ENCODE measurements around the gene CFLAR.

DNA sequence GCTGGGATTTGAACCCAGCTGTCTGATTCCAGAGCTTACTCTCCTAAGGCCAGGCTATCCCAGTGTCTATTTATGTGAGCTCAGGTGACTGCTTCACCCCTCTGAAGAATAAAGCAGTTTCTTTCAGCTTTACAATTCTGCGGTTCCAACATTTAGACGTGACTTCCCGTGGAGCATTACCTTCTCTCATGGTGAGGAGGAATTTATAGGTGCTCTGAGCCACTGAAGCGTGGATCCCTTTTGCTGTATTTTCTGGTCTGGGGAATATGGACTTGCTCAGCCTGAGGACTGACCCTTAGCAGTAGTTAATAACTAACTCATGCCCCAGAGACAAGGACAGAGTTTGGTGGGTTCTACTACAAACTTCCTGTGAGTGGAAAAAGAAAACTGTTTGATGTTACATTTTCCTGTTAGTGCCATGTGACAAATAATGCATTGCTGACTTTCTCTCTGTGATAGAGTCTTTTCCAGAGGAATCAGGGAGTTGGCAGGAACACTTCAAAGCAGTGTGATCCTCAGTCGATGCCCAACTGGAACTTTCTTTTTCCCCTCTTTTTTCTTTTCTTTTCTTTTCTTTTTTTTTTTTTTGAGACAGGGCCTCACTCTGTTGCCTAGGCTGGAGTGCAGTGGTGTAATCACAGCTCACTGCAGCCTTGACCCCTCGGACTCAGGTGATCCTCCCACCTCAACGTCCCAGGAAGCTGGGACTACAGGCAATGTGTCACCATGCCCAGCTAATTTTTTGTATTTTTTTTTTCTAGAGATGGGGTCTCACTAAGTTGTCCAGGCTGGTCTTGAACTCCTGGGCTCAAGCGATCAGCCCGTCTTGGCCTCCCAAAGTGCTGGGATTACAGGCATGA is 88.9 kb downstream of the CFLAR start:
- TF ChIP-seq CTCF (IDR thresholded peaks at IDR 0.05), result no peak
- no peak for TF ChIP-seq POLR2A (IDR thresholded peaks at IDR 0.05)
- no peak for TF ChIP-seq EP300 (IDR thresholded peaks at IDR 0.05)
